Measurements from ENCODE around the gene OSBPL5.

The OSBPL5 gene

DNA sequence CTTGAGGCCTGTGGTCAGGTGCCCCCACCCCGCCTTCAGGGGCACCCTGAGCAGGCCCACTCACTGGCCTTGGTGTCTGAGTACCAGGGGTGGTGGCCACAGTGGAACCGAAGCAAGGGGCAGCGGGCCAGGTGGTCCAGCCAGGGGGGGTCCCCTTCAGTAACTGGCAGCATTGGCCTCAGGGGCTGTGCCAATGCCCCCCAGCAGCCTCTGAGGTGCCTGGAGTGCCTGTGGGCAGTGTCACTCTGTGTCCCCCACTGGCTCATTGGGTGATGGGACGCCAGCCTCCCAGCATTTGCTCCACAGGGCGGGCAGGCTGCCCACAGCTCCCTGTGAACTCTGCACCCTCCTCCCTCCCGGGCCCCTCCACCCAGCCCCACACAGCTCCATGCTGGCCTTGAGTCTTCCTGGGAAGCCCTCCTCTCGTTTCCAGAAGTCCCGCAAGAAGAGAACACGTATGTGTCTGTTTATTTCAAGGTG is 78.4 kb downstream of the OSBPL5 start:
- peaks cover 0 to 6% of the 10 kb centered on the region in 2 experiments; a peak in 1 of 3 replicates for H3K36me3 ChIP-seq (ENCODE audit: control insufficient read depth in 2 of 2, insufficient read depth in 1 of 2, low read length in 2 of 2)
- no peaks in the 10 kb centered on the region for H3K4me1 ChIP-seq (ENCODE audit: control insufficient read depth, insufficient read depth, low read length)
- no peaks in the 10 kb centered on the region for H3K9me3 ChIP-seq (ENCODE audit: control insufficient read depth, insufficient read depth, low read depth, low read length)
- POLR2A ChIA-PET: no interaction called here
- TF ChIP-seq ZNF707 (tag by site-specific recombination; IDR thresholded peaks at IDR 0.05) (no peak), GLI2 (tag by site-specific recombination; IDR thresholded peaks at IDR 0.05; ENCODE audit: borderline replicate concordance, low read depth) (no peak), ZNF37A (tag by site-specific recombination; IDR thresholded peaks at IDR 0.05) (no peak), ZNF660 (tag by site-specific recombination; IDR thresholded peaks at IDR 0.05) (no peak), ZBTB7A (tag by site-specific recombination; IDR thresholded peaks at IDR 0.05; ENCODE audit: low read depth) (no peak), ZNF2 (tag by site-specific recombination; IDR thresholded peaks at IDR 0.05) (no peak), ZNF175 (tag by site-specific recombination; IDR thresholded peaks at IDR 0.05) (no peak), ZSCAN30 (tag by site-specific recombination; IDR thresholded peaks at IDR 0.05) (no peak)
- no peak overlapping the region for H3K4me3 ChIP-seq (ENCODE audit: low read depth, low read length)
- H3K27ac ChIP-seq (ENCODE audit: extremely low read depth, low read depth, low read length): no peak overlapping the region
- CTCF ChIA-PET: interaction anchor here (0.5 kb wide), 1 partner anchor 523 kb away, joined by 4 read pairs; no protein-coding TSS in a partner anchor

GRCh38 chr11:3086114-3086513 is 79.0 kb downstream of the OSBPL5 start:
- Histone ChIP-seq H3K36me3 (ENCODE audit: control insufficient read depth in 2 of 2, insufficient read depth in 1 of 2, low read length in 2 of 2) (peaks cover 0 to 6% of the 10 kb centered on the region in 2 experiments; a peak in 1 of 3 replicates), H3K4me1 (ENCODE audit: control insufficient read depth, insufficient read depth, low read length) (no peaks in the 10 kb centered on the region), H3K9me3 (ENCODE audit: control insufficient read depth, insufficient read depth, low read depth, low read length) (no peaks in the 10 kb centered on the region), H3K27ac (ENCODE audit: extremely low read depth, low read depth, low read length) (no peak overlapping the region), H3K4me3 (ENCODE audit: low read depth, low read length) (no peak overlapping the region)
- TF ChIP-seq ZNF621 (tag by site-specific recombination; IDR thresholded peaks at IDR 0.05) (no peak), GLIS1 (tag by site-specific recombination; IDR thresholded peaks at IDR 0.05) (peak; percentile 62; the same call in 1 of the 2 replicates), GLIS2 (tag by site-specific recombination; IDR thresholded peaks at IDR 0.05) (0 out of 2 replicates have a peak, but pooled peaks have one; percentile 30)
- ChIA-PET POLR2A (no interaction called here), CTCF (interaction anchor here (1.0 kb wide), 1 partner anchor 62 kb away, joined by 3 read pairs; no protein-coding TSS in a partner anchor)

- no peaks in the 10 kb centered on the region for H3K9me3 ChIP-seq (ENCODE audit: control insufficient read depth, insufficient read depth, low read depth, low read length)
- ChIA-PET CTCF (interaction anchor here (0.8 to 1.3 kb wide), 3 partner anchors 29 to 61 kb away, joined by 3 read pairs; no protein-coding TSS in a partner anchor), POLR2A (interaction anchor here (0.8 to 1.1 kb wide), 2 partner anchors 8 to 28 kb away, joined by 3 to 4 read pairs; partner anchors contain the start of gene CARS1)
- TF ChIP-seq ZNF335 (tag by site-specific recombination; conservative IDR thresholded peaks at IDR 0.05) (no peak), GLI2 (tag by site-specific recombination; IDR thresholded peaks at IDR 0.05; ENCODE audit: borderline replicate concordance, low read depth) (no peak), ZBTB21 (tag by site-specific recombination; IDR thresholded peaks at IDR 0.05) (no peak), EGR2 (tag by site-specific recombination; IDR thresholded peaks at IDR 0.05; ENCODE audit: low read depth) (no peak), KLF8 (tag by site-specific recombination; IDR thresholded peaks at IDR 0.05) (no peak), KLF9 (tag by site-specific recombination; IDR thresholded peaks at IDR 0.05; ENCODE audit: low read depth) (no peak), KLF17 (tag by site-specific recombination; IDR thresholded peaks at IDR 0.05) (no peak), ZNF223 (tag by site-specific recombination; IDR thresholded peaks at IDR 0.05) (no peak), ZSCAN16 (tag by site-specific recombination; IDR thresholded peaks at IDR 0.05) (no peak), ZNF366 (tag by site-specific recombination; conservative IDR thresholded peaks at IDR 0.05) (no peak), ZNF211 (tag by site-specific recombination; IDR thresholded peaks at IDR 0.05; ENCODE audit: low read depth) (no peak), SETDB1 (IDR thresholded peaks at IDR 0.05; ENCODE audit: insufficient read length, low read length) (no peak), ZNF324 (tag by site-specific recombination; IDR thresholded peaks at IDR 0.05) (no peak), ZNF155 (tag by site-specific recombination; IDR thresholded peaks at IDR 0.05) (no peak), HOXD13 (CRISPR knock-in tag; IDR thresholded peaks at IDR 0.05; ENCODE audit: borderline replicate concordance) (no peak)
- TF ChIP-seq, protein P1, sequence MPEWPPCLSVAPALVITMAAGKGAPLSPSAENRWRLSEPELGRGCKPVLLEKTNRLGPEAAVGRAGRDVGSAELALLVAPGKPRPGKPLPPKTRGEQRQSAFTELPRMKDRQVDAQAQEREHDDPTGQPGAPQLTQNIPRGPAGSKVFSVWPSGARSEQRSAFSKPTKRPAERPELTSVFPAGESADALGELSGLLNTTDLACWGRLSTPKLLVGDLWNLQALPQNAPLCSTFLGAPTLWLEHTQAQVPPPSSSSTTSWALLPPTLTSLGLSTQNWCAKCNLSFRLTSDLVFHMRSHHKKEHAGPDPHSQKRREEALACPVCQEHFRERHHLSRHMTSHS (tag by site-specific recombination; IDR thresholded peaks at IDR 0.05): no peak
- H3K4me3 ChIP-seq (ENCODE audit: low read depth, low read length): no peak overlapping the region
- no peaks in the 10 kb centered on the region for H3K4me1 ChIP-seq (ENCODE audit: control insufficient read depth, insufficient read depth, low read length)
- H3K36me3 ChIP-seq (ENCODE audit: control insufficient read depth in 2 of 2, insufficient read depth in 1 of 2, low read length in 2 of 2): no peaks in the 10 kb centered on the region
- H3K27ac ChIP-seq (ENCODE audit: extremely low read depth, low read depth, low read length): no peak overlapping the region
Observed at GRCh38 chr11:3085052-3085451, 80.1 kb downstream of the OSBPL5 start.

Measured in HEK293 (cell line).